Measurements from ENCODE around the gene NUP43.

GRCh38 chr6:149782337-149782736 lies 36.0 kb upstream of the NUP43 start:
- no peak for TF ChIP-seq CTCF (conservative IDR thresholded peaks at IDR 0.05; ENCODE audit: low read length)
- TF ChIP-seq EZH2phosphoT487 (IDR thresholded peaks at IDR 0.05; ENCODE audit: borderline replicate concordance), result no peak
